SU-DHL-6 (cell line): ENCODE data around the gene AVPR2.

ENCODE experiments used
- H2AFZ ChIP-seq: fragments of 200-600 bp; sonication (generic); 2 replicates; pipeline ENCODE4 v1.6.1; 2014; ENCODE audit warnings: low read depth, mild to moderate bottlenecking, moderate library complexity, mixed read lengths, antibody characterized with exemption, low read length; ENCODE audit not compliant: severe bottlenecking
- H3F3A ChIP-seq: fragments of 200-600 bp; shearing (Covaris generic); 2 replicates; pipeline ENCODE4 v1.6.0; 2016; ENCODE audit warnings: antibody characterized with exemption, mild to moderate bottlenecking; ENCODE audit not compliant: insufficient read depth
- H3K27ac ChIP-seq: fragments of 200-600 bp; sonication (generic); 2 replicates; pipeline ENCODE4 v1.5.1; 2016; ENCODE audit warnings: low read depth, mild to moderate bottlenecking, low read length, moderate library complexity, mixed read lengths
- H3K27me3 ChIP-seq: fragments of 200-600 bp; sonication (generic), shearing (Covaris generic); 2 replicates; pipeline ENCODE4 v1.6.0; 2014; ENCODE audit warnings: mild to moderate bottlenecking, low read length
- H3K36me3 ChIP-seq: fragments of 200-600 bp; sonication (generic); 2 replicates; pipeline ENCODE4 v1.6.1; 2014; ENCODE audit warnings: mild to moderate bottlenecking, low read length, mixed read lengths
- H3K4me2 ChIP-seq: fragments of 300-600, 200-600 bp; shearing (Covaris generic), sonication (generic); 2 replicates; pipeline ENCODE4 v1.6.0; 2014; ENCODE audit warnings: low read length, low read depth, mild to moderate bottlenecking; ENCODE audit not compliant: poor library complexity, severe bottlenecking
- H3K4me3 ChIP-seq: fragments of 200-600 bp; sonication (generic); 2 replicates; pipeline ENCODE4 v1.5.1; 2014; ENCODE audit warnings: antibody characterized with exemption, low read length, mild to moderate bottlenecking, mixed read lengths; ENCODE audit not compliant: insufficient read depth, poor library complexity, severe bottlenecking
- H3K79me2 ChIP-seq: fragments of 200-600 bp; sonication (generic); 2 replicates; pipeline ENCODE4 v1.6.1; 2014; ENCODE audit warnings: mild to moderate bottlenecking, low read length, moderate library complexity; ENCODE audit not compliant: insufficient read depth
- H3K9ac ChIP-seq: fragments of 200-600 bp; sonication (generic); 2 replicates; pipeline ENCODE4 v1.7.0; 2014; ENCODE audit warnings: mild to moderate bottlenecking, low read length
- H3K9me2 ChIP-seq: fragments of 200-600 bp; sonication (generic); replicated peaks from 2 replicates; pipeline ENCODE4 v1.6.1; 2014; ENCODE audit warnings: low read length; ENCODE audit not compliant: insufficient read depth
- H3K9me3 ChIP-seq: fragments of 200-600 bp; sonication (generic); 2 replicates; pipeline ENCODE4 v1.6.1; 2014; ENCODE audit warnings: low read length, mixed read lengths; ENCODE audit not compliant: insufficient read depth
- H4K20me1 ChIP-seq: fragments of 200-600 bp; sonication (generic); 2 replicates; pipeline ENCODE4 v1.6.1; 2014; ENCODE audit warnings: low read depth, mild to moderate bottlenecking, antibody characterized with exemption, low read length, moderate library complexity, mixed read lengths
- EZH2phosphoT487 ChIP-seq: fragments of 200-600 bp; sonication (generic), shearing (Covaris generic); conservative IDR thresholded peaks from 2 replicates; pipeline ENCODE4 v1.6.1; 2018; ENCODE audit warnings: mild to moderate bottlenecking, antibody characterized with exemption, low read length, moderate library complexity, mixed read lengths
- TF ChIP-seq, protein P1 (sequence below): fragments of 200-600 bp; sonication (generic); IDR thresholded peaks from one replicate; pipeline ENCODE4 v1.5.1; 2017; ENCODE audit warnings: antibody characterized with exemption, mild to moderate bottlenecking, low read length, moderate library complexity; ENCODE audit not compliant: insufficient read depth, poor library complexity, severe bottlenecking

Gene AVPR2

DNA sequence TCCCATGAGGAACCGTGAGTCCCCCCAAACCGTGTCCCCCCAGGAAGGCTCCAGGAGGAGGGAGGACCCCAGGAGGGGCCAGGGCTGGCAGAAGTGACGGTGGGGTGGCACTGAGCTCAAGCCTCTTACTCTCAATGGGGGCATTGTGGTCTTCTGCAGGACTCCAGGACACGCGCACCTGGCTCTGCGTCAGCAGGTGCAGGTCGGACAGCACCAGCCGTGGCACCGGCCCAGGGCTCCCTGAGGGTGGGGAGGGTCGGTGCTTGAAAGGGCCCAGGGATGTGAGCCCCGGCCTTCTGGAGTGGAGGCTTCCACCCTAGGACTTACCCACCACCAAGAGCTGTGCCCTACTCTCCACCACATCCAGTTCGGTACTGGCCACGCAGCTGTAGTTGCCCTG lies 36.8 kb upstream of the AVPR2 start:
- no peaks in the 10 kb centered on the region for H4K20me1 ChIP-seq
- no peak overlapping the region for H3K27ac ChIP-seq
- H3K36me3 ChIP-seq: no peaks in the 10 kb centered on the region
- H2AFZ ChIP-seq: no peak overlapping the region
- no peaks in the 10 kb centered on the region for H3K9me3 ChIP-seq
- H3K9ac ChIP-seq: no peak overlapping the region
- H3K27me3 ChIP-seq: no peaks in the 10 kb centered on the region
- H3K79me2 ChIP-seq: no peaks in the 10 kb centered on the region
- H3K9me2 ChIP-seq: no peaks in the 10 kb centered on the region
- no peaks in the 10 kb centered on the region for H3F3A ChIP-seq
- TF ChIP-seq EZH2phosphoT487: no peak
- TF ChIP-seq, protein P1, sequence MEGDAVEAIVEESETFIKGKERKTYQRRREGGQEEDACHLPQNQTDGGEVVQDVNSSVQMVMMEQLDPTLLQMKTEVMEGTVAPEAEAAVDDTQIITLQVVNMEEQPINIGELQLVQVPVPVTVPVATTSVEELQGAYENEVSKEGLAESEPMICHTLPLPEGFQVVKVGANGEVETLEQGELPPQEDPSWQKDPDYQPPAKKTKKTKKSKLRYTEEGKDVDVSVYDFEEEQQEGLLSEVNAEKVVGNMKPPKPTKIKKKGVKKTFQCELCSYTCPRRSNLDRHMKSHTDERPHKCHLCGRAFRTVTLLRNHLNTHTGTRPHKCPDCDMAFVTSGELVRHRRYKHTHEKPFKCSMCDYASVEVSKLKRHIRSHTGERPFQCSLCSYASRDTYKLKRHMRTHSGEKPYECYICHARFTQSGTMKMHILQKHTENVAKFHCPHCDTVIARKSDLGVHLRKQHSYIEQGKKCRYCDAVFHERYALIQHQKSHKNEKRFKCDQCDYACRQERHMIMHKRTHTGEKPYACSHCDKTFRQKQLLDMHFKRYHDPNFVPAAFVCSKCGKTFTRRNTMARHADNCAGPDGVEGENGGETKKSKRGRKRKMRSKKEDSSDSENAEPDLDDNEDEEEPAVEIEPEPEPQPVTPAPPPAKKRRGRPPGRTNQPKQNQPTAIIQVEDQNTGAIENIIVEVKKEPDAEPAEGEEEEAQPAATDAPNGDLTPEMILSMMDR: no peak
- H3K4me3 ChIP-seq: no peak overlapping the region
- H3K4me2 ChIP-seq: no peak overlapping the region

DNA sequence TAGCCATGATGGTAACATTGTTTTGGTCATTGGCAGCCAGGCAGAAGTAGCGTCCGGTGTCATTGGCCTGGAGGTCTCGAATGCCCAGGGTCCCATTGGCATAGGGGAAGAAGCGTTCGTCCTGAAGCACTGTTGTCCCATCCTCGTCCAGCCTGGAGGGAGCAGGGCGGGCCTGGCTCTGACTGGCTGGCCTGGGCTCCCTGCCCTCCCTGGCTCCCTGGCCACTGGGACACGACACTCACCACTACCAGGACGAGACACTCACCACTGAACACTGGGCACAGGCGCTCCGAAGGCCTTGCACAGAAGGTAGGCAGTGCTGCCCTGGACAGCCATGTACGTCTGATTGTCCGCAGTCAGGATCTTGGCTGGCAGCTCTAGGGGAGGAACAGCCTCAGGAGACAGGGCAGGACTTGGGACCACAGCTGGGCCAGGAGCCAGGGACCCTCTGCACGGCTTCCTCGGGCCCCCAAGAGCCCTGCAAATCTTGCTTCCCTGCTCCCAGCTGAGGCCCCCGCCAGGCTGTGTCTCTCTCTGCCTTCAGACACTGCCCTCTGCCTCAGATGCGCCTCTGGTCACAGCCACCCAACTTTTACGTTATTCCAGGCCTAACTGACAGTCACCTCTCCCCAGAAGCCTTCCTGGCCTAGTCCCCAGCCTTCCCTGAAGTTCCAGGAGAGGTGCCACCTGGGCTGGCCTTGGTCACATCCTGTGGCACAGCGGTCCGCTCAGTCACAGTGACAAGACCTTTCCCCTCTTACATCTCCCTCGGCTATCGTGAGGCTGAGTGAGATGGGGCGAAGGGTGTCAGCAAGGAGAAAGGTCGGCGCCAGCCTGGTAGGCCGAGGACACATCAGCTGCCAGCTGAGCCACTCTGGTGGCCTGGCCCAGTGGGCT lies 35.6 kb upstream of the AVPR2 start:
- no peaks in the 10 kb centered on the region for H3K79me2 ChIP-seq
- H3K27me3 ChIP-seq: no peaks in the 10 kb centered on the region
- no peaks in the 10 kb centered on the region for H3K36me3 ChIP-seq
- H3F3A ChIP-seq: no peaks in the 10 kb centered on the region
- no peak overlapping the region for H3K4me3 ChIP-seq
- H3K27ac ChIP-seq: no peak overlapping the region
- no peak overlapping the region for H3K4me2 ChIP-seq
- no peak for TF ChIP-seq EZH2phosphoT487
- TF ChIP-seq, protein P1: no peak
- no peak overlapping the region for H3K9ac ChIP-seq
- H2AFZ ChIP-seq: no peak overlapping the region
- no peaks in the 10 kb centered on the region for H3K9me3 ChIP-seq
- no peaks in the 10 kb centered on the region for H3K9me2 ChIP-seq
- no peaks in the 10 kb centered on the region for H4K20me1 ChIP-seq

DNA sequence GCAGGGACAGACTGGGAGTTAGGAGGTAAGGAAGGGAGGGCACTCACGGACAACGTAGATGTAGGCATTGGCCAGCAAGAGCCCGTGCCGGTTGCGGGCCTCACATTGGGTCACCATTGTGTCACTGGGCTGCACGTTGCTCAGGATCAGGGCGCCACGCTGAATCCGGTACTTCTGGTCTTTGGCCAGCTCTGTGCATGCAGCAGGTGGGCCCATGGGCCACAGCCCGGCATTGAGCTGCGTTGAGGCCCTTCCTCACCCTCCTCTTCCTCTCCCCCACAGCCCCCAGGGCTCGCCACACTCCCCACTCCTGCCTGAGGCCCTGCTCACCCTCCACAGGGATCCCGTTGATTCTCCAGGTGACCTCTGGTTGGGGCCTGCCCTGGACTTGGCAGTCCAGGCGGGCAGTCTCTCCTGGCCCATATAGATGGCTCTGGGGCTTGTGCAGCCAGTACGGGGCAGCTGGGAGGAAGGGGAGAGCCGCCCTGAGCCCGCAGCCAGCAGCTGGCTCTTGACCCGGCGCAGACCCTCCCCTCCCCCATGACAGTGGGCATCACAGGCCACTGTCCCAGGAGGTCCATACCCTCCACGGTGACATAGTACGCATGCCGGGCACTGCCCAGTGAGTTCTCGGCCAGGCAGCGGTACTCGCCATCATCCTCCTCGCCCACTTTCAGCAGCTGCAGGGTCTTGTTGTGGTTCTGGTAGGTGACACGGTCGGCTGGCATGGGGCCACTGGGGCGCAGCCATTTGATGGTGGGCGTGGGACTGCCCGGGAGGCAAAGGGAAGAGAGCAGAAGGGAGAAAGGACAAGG lies 34.8 kb upstream of the AVPR2 start:
- no peaks in the 10 kb centered on the region for H4K20me1 ChIP-seq
- H3K9me2 ChIP-seq: no peaks in the 10 kb centered on the region
- H3K79me2 ChIP-seq: no peaks in the 10 kb centered on the region
- no peaks in the 10 kb centered on the region for H3K27me3 ChIP-seq
- no peaks in the 10 kb centered on the region for H3F3A ChIP-seq
- H3K27ac ChIP-seq: no peak overlapping the region
- no peak overlapping the region for H3K4me3 ChIP-seq
- H3K9me3 ChIP-seq: no peaks in the 10 kb centered on the region
- H2AFZ ChIP-seq: no peak overlapping the region
- TF ChIP-seq EZH2phosphoT487: no peak
- TF ChIP-seq, protein P1: no peak
- no peak overlapping the region for H3K4me2 ChIP-seq
- no peak overlapping the region for H3K9ac ChIP-seq
- no peaks in the 10 kb centered on the region for H3K36me3 ChIP-seq
